GM18907 (cell line): ENCODE data around the gene SNUPN.

ENCODE experiments used
- ATAC-seq: cut with Tn5 transposase; IDR thresholded peaks from one replicate; pipeline ENCODE4 v1.9.1; 2021; ENCODE audit warnings: mild to moderate bottlenecking, moderate library complexity; ENCODE audit not compliant: unreplicated experiment

SNUPN gene

GRCh38 chr15:75654201-75654907, 28.8 kb upstream of the SNUPN start:
- no peak for ATAC-seq

- ATAC-seq = no peak
These were observed 27.9 kb upstream of the SNUPN start for GRCh38 chr15:75653347-75653913.

- ATAC-seq = no peak
These were observed 26.5 kb upstream of the SNUPN start for GRCh38 chr15:75651810-75652543.

- ATAC-seq = no peak
These were observed 25.6 kb upstream of the SNUPN start for GRCh38 chr15:75650908-75651809.

- no peak for ATAC-seq
These were observed 24.3 kb upstream of the SNUPN start for GRCh38 chr15:75649848-75650247.

- no peak for ATAC-seq
These were observed 23.7 kb upstream of the SNUPN start for GRCh38 chr15:75649045-75649761.

GRCh38 chr15:75648156-75649000, 22.9 kb upstream of the SNUPN start:
- ATAC-seq = no peak

GRCh38 chr15:75647370-75648155, 22.0 kb upstream of the SNUPN start, which contains the start of gene SNX33:
Gene SNX33 (plus strand): TSS chr15:75647912. CDS start chr15:75649103, 1,191 bp downstream.
- ATAC-seq = no peak

GRCh38 chr15:75646944-75647364, 21.4 kb upstream of the SNUPN start:
- no peak for ATAC-seq

GRCh38 chr15:75646112-75646943, 20.8 kb upstream of the SNUPN start:
- no peak for ATAC-seq

GRCh38 chr15:75644376-75644775, 18.9 kb upstream of the SNUPN start:
- no peak for ATAC-seq

- ATAC-seq = no peak
These were observed 16.1 kb upstream of the SNUPN start for GRCh38 chr15:75641603-75642002.

- no peak for ATAC-seq
These were observed 15.6 kb upstream of the SNUPN start for GRCh38 chr15:75641179-75641503.

- ATAC-seq = peak; percentile 44
These were observed 15.1 kb upstream of the SNUPN start for GRCh38 chr15:75640483-75641178.

- peak; percentile 95 for ATAC-seq
These were observed 14.4 kb upstream of the SNUPN start, which contains the start of gene IMP3 for GRCh38 chr15:75639709-75640482. Gene IMP3 (minus strand): TSS chr15:75640224. CDS start chr15:75640168, 56 bp downstream.

- ATAC-seq = no peak
These were observed 13.7 kb upstream of the SNUPN start for GRCh38 chr15:75639191-75639708.
